ENCODE data around the gene LLGL2.

Gene LLGL2

DNA sequence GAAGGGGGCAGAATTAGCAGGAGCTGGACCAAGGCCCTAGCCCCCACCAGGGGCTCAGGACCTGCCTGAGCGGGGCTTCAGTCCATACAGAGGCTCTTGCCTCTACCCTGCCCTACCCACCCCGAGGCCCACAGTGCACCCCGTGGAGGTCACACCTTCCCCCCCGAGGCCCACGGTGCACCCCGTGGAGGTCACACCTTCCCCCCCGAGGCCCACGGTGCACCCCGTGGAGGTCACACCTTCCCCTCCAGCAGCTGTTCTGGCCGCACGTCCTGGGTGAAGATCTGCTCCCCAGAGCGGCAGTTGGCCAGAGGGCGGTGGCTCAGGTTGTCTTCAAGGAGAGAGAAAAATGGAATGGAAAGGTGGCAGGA lies 21.5 kb upstream of the LLGL2 start:
- no peak overlapping the region for H3K4me3 ChIP-seq (ENCODE audit: low read depth, low read length)
- TF ChIP-seq, protein P1, sequence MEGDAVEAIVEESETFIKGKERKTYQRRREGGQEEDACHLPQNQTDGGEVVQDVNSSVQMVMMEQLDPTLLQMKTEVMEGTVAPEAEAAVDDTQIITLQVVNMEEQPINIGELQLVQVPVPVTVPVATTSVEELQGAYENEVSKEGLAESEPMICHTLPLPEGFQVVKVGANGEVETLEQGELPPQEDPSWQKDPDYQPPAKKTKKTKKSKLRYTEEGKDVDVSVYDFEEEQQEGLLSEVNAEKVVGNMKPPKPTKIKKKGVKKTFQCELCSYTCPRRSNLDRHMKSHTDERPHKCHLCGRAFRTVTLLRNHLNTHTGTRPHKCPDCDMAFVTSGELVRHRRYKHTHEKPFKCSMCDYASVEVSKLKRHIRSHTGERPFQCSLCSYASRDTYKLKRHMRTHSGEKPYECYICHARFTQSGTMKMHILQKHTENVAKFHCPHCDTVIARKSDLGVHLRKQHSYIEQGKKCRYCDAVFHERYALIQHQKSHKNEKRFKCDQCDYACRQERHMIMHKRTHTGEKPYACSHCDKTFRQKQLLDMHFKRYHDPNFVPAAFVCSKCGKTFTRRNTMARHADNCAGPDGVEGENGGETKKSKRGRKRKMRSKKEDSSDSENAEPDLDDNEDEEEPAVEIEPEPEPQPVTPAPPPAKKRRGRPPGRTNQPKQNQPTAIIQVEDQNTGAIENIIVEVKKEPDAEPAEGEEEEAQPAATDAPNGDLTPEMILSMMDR (IDR thresholded peaks at IDR 0.05; ENCODE audit: control insufficient read depth, extremely low read depth, insufficient read depth) = no peak
- DNase-seq (ENCODE audit: low read depth) = no peak

DNA sequence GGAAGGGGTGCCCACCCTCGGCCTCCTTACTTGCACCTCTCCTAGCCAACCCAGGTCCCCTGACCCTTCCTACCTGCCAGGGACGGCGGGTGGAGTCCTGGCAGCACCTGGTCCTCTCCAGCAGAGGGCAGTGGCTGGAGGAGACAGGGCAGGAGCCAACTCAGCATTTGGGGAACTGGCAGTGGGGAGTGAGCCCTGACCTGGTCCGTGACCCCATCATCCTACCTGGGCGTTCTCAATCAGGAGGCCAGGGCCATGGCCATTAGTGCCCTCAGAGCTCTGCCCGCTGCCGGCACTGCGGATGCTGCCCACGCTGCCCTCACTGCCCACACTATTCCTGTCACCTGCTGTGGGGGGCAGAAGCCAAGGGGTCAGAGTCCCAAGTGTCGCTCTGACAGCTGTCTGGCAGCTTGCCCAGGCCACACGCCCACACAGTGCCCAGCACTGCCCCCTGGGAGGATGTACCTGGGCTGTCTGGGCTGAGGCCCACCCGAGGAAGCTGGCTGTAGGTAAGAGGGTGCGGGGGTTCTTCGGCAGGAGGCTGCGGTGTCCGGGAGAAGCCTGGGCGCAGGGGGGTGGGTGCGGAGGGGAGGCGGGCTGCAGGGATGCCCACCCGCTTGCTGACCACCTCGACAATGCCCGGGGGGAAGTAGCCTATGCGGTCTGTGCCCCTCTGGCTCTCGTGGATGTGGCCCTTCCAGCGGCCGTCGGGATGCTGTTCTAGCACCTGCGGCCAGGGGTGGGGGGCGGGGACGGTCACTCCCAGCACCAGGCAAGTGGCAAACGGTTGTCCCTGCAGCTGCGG lies 20.9 kb upstream of the LLGL2 start:
- no peak overlapping the region for H3K4me3 ChIP-seq (ENCODE audit: low read depth, low read length)
- no peak for DNase-seq (ENCODE audit: low read depth)
- TF ChIP-seq, protein P1 (IDR thresholded peaks at IDR 0.05; ENCODE audit: control insufficient read depth, extremely low read depth, insufficient read depth) = peak; percentile 89

DNA sequence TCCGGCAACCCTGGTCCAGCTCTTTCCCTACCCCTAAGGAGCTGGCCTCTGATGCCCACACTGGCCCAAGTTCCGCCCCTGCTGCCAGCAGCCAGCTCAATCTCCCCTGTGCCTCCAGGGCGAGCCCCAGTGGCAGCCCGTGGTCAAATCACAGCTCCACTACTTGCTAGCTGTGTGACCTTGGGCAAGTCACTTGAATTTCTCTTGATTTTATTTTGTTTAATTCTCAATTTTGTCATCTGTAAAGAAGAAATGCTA lies 20.4 kb upstream of the LLGL2 start:
- TF ChIP-seq, protein P1 (IDR thresholded peaks at IDR 0.05; ENCODE audit: control insufficient read depth, extremely low read depth, insufficient read depth) = no peak
- no peak for DNase-seq (ENCODE audit: low read depth)
- no peak overlapping the region for H3K4me3 ChIP-seq (ENCODE audit: low read depth, low read length)

DNA sequence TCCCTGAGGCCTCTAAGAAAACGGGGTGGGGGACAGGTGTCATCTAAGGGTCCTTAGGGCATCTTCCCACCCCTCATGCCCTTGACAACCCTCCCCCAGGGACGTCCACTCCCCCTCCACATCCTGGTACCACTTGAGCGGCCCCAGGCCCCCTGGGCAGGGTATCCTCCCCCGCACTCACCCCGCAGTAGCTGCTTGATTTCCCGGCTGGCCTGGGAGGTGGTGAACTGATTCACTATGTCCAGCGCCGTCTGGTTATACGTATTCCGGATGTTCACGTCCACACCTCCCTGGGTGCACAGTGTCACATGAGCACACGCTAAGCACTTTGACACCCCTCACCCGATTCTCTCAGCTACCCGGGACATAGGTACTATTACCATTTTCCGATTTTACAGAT lies 19.9 kb upstream of the LLGL2 start:
- no peak for DNase-seq (ENCODE audit: low read depth)
- TF ChIP-seq, protein P1 (IDR thresholded peaks at IDR 0.05; ENCODE audit: control insufficient read depth, extremely low read depth, insufficient read depth) = no peak
- no peak overlapping the region for H3K4me3 ChIP-seq (ENCODE audit: low read depth, low read length)

DNA sequence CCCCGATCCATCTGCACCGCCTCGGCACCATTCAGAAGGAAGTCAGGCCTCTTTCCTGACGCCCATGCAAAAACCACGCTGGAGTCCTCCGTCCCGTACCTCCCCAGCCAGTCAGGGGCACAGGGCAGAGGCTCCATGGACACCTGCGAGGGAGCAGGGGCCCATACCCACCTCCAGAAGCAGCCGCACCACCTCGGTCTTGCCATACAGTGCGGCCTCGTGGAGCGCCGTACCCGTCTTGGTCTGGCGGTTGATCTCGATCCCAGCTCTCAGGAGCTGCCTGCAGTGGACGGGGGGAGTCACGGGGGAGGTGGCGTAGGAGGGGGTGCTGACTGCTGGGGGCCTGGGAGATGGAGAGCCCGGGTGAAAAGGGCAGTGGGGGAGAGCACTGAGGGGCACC lies 19.4 kb upstream of the LLGL2 start:
- TF ChIP-seq, protein P1 (IDR thresholded peaks at IDR 0.05; ENCODE audit: control insufficient read depth, extremely low read depth, insufficient read depth) = no peak
- no peak for DNase-seq (ENCODE audit: low read depth)
- H3K4me3 ChIP-seq (ENCODE audit: low read depth, low read length) = no peak overlapping the region

DNA sequence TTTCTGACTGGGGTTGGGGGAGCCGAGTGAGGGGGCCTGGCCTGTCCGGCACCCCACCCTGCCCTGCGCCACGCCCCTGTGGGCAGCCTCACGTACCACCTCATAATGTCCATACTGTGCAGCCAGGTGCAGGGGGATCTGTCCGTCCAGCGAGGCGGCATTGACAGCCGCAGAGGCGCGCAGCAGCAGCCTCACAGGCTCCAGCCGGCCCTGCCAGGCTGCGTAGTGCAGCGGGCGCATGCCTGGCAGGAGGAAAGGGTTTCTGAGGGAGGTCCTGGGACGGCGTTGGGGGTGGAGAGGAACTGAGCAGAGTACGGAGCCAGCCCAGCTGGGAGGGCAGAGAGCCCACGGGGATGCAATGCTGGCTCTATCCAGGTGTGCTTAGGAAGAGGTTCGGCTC lies 18.6 kb upstream of the LLGL2 start:
- H3K4me3 ChIP-seq (ENCODE audit: low read depth, low read length) = no peak overlapping the region
- TF ChIP-seq, protein P1 (IDR thresholded peaks at IDR 0.05; ENCODE audit: control insufficient read depth, extremely low read depth, insufficient read depth) = no peak
- no peak for DNase-seq (ENCODE audit: low read depth)

Data from LNCaP clone FGC (cell line).